SU-DHL-6 (cell line): ENCODE measurements around the gene GNG7.

ENCODE experiments used
- H2AFZ ChIP-seq: fragments of 200-600 bp; sonication (generic); 2 replicates; pipeline ENCODE4 v1.6.1; 2014; ENCODE audit warnings: low read depth, mild to moderate bottlenecking, moderate library complexity, mixed read lengths, antibody characterized with exemption, low read length; ENCODE audit not compliant: severe bottlenecking
- H3F3A ChIP-seq: fragments of 200-600 bp; shearing (Covaris generic); 2 replicates; pipeline ENCODE4 v1.6.0; 2016; ENCODE audit warnings: antibody characterized with exemption, mild to moderate bottlenecking; ENCODE audit not compliant: insufficient read depth
- H3K27ac ChIP-seq: fragments of 200-600 bp; sonication (generic); 2 replicates; pipeline ENCODE4 v1.5.1; 2016; ENCODE audit warnings: low read depth, mild to moderate bottlenecking, low read length, moderate library complexity, mixed read lengths
- H3K27me3 ChIP-seq: fragments of 200-600 bp; sonication (generic), shearing (Covaris generic); 2 replicates; pipeline ENCODE4 v1.6.0; 2014; ENCODE audit warnings: mild to moderate bottlenecking, low read length
- H3K36me3 ChIP-seq: fragments of 200-600 bp; sonication (generic); 2 replicates; pipeline ENCODE4 v1.6.1; 2014; ENCODE audit warnings: mild to moderate bottlenecking, low read length, mixed read lengths
- H3K4me2 ChIP-seq: fragments of 300-600, 200-600 bp; shearing (Covaris generic), sonication (generic); 2 replicates; pipeline ENCODE4 v1.6.0; 2014; ENCODE audit warnings: low read length, low read depth, mild to moderate bottlenecking; ENCODE audit not compliant: poor library complexity, severe bottlenecking
- H3K4me3 ChIP-seq: fragments of 200-600 bp; sonication (generic); 2 replicates; pipeline ENCODE4 v1.5.1; 2014; ENCODE audit warnings: antibody characterized with exemption, low read length, mild to moderate bottlenecking, mixed read lengths; ENCODE audit not compliant: insufficient read depth, poor library complexity, severe bottlenecking
- H3K79me2 ChIP-seq: fragments of 200-600 bp; sonication (generic); 2 replicates; pipeline ENCODE4 v1.6.1; 2014; ENCODE audit warnings: mild to moderate bottlenecking, low read length, moderate library complexity; ENCODE audit not compliant: insufficient read depth
- H3K9ac ChIP-seq: fragments of 200-600 bp; sonication (generic); 2 replicates; pipeline ENCODE4 v1.7.0; 2014; ENCODE audit warnings: mild to moderate bottlenecking, low read length
- H3K9me2 ChIP-seq: fragments of 200-600 bp; sonication (generic); replicated peaks from 2 replicates; pipeline ENCODE4 v1.6.1; 2014; ENCODE audit warnings: low read length; ENCODE audit not compliant: insufficient read depth
- H3K9me3 ChIP-seq: fragments of 200-600 bp; sonication (generic); 2 replicates; pipeline ENCODE4 v1.6.1; 2014; ENCODE audit warnings: low read length, mixed read lengths; ENCODE audit not compliant: insufficient read depth
- H4K20me1 ChIP-seq: fragments of 200-600 bp; sonication (generic); 2 replicates; pipeline ENCODE4 v1.6.1; 2014; ENCODE audit warnings: low read depth, mild to moderate bottlenecking, antibody characterized with exemption, low read length, moderate library complexity, mixed read lengths
- EZH2phosphoT487 ChIP-seq: fragments of 200-600 bp; sonication (generic), shearing (Covaris generic); conservative IDR thresholded peaks from 2 replicates; pipeline ENCODE4 v1.6.1; 2018; ENCODE audit warnings: mild to moderate bottlenecking, antibody characterized with exemption, low read length, moderate library complexity, mixed read lengths
- TF ChIP-seq, protein P1 (sequence below): fragments of 200-600 bp; sonication (generic); IDR thresholded peaks from one replicate; pipeline ENCODE4 v1.5.1; 2017; ENCODE audit warnings: antibody characterized with exemption, mild to moderate bottlenecking, low read length, moderate library complexity; ENCODE audit not compliant: insufficient read depth, poor library complexity, severe bottlenecking

The GNG7 gene

DNA sequence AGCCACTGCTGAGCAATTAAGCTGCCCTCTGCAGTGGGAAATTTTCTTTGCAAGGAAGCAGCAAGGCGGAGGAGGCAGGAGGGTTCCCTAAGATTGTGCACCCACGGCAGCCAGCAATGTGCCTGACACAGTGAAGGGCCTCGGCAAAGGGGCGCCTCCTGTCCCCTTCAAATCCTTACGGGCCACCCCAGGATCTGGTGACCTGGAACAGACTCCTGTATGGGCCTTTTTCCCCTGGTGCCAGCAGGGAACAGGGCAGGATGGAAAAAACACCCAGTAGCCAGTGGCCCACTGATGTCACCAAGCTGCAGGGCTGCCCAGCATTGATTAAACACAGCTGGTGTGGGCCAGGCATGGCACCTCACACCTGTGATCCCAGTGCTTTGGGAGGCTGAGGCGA is 86.7 kb downstream of the GNG7 start:
- Histone ChIP-seq H3K36me3 (no peaks in the 10 kb centered on the region), H3K9me2 (no peaks in the 10 kb centered on the region), H3K79me2 (no peaks in the 10 kb centered on the region), H3K27ac (no peak overlapping the region), H3K27me3 (no peaks in the 10 kb centered on the region), H3K4me3 (no peak overlapping the region), H3K4me2 (no peak overlapping the region), H3F3A (peaks cover 22% of the 10 kb centered on the region), H3K9ac (no peak overlapping the region), H2AFZ (no peak overlapping the region), H4K20me1 (no peaks in the 10 kb centered on the region), H3K9me3 (no peaks in the 10 kb centered on the region)
- TF ChIP-seq EZH2phosphoT487, result no peak
- TF ChIP-seq, protein P1, sequence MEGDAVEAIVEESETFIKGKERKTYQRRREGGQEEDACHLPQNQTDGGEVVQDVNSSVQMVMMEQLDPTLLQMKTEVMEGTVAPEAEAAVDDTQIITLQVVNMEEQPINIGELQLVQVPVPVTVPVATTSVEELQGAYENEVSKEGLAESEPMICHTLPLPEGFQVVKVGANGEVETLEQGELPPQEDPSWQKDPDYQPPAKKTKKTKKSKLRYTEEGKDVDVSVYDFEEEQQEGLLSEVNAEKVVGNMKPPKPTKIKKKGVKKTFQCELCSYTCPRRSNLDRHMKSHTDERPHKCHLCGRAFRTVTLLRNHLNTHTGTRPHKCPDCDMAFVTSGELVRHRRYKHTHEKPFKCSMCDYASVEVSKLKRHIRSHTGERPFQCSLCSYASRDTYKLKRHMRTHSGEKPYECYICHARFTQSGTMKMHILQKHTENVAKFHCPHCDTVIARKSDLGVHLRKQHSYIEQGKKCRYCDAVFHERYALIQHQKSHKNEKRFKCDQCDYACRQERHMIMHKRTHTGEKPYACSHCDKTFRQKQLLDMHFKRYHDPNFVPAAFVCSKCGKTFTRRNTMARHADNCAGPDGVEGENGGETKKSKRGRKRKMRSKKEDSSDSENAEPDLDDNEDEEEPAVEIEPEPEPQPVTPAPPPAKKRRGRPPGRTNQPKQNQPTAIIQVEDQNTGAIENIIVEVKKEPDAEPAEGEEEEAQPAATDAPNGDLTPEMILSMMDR, result no peak

DNA sequence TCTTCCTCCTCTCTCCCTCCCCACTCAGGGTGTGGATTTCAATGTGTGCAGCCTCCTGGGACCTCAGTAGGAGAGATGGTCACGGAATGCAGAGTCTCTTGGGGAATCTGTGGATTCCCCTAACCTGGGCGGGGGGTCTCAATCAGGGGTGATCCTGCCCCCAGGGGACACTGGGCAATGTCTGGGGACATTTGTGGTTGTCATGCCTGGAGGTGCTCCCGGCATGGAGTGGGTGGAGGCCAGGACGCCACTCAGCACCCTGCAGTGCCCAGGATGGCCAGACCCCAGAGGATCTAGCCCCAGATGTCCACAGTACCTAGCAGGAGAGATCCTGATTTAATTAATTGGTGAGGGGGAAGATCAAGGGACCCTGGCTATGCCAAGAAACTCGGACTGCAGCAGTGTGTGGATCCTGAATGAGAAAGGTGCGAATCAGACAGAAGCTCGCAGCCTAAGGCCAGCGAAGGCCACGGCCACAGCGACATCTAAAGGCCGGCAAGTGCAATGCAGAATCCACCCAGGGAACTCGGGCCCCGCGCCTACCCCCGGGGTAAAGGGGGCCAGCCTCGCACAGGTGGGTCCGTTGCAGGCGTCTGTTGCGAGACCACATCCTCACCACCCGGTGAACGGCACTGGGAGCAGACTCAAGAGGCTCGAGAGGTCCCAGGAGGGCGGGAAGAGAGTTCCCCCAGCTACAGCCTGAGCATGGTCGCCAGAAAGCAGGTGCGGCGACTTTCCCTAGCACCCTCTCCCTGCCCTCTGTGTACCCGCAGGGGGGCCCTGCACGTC is 88.8 kb downstream of the GNG7 start:
- Histone ChIP-seq H3K79me2 (no peaks in the 10 kb centered on the region), H3K9me2 (no peaks in the 10 kb centered on the region), H3K9ac (peak overlapping the region; percentile 19; the same call in 1 of the 2 replicates), H3K27me3 (no peaks in the 10 kb centered on the region), H3F3A (peaks cover 28% of the 10 kb centered on the region), H3K4me3 (no peak overlapping the region), H2AFZ (no peak overlapping the region), H3K4me2 (peak overlapping the region; percentile 34), H3K27ac (peak overlapping the region; percentile 29), H4K20me1 (no peaks in the 10 kb centered on the region), H3K36me3 (no peaks in the 10 kb centered on the region), H3K9me3 (no peaks in the 10 kb centered on the region)
- no peak for TF ChIP-seq EZH2phosphoT487
- TF ChIP-seq, protein P1, result peak; percentile 68

DNA sequence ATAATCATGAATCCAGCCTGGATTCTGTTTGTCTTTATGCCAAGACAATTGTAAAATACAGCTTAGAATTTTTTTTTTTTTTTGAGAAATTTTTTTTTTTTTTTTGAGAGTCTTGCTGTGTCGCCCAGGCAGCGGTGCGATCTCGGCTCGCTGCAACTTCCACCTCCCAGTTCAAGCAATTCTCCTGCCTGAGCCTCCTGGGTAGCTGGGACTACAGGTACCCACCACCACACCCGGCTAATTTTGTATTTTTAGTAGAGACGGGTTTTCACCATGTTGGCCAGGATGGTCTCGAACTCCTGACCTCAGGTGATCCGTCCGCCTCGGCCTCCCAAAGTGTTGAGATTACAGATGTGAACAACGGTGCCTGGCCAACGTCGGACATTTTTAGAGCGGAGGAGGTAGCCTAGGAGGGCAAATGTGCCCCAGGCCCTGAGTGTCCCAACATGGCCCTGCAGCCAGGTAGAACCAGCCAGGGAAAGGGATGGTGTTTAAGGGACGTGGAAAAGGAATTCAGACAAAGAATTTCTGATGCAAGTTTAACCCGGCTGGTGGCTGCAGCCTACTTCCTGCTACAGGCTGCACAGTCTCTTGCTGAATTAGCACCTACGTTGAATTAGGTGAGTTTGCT is 89.8 kb downstream of the GNG7 start:
- no peaks in the 10 kb centered on the region for H3K27me3 ChIP-seq
- no peak overlapping the region for H3K4me3 ChIP-seq
- H2AFZ ChIP-seq, result no peak overlapping the region
- H3K9ac ChIP-seq, result no peak overlapping the region
- TF ChIP-seq, protein P1, result no peak
- no peak for TF ChIP-seq EZH2phosphoT487
- no peaks in the 10 kb centered on the region for H4K20me1 ChIP-seq
- H3K9me3 ChIP-seq, result no peaks in the 10 kb centered on the region
- no peaks in the 10 kb centered on the region for H3K79me2 ChIP-seq
- peaks cover 34% of the 10 kb centered on the region for H3F3A ChIP-seq
- H3K27ac ChIP-seq, result no peak overlapping the region
- no peaks in the 10 kb centered on the region for H3K9me2 ChIP-seq
- H3K36me3 ChIP-seq, result no peaks in the 10 kb centered on the region
- no peak overlapping the region for H3K4me2 ChIP-seq
